ENCODE data around the gene KNTC1.

DNA sequence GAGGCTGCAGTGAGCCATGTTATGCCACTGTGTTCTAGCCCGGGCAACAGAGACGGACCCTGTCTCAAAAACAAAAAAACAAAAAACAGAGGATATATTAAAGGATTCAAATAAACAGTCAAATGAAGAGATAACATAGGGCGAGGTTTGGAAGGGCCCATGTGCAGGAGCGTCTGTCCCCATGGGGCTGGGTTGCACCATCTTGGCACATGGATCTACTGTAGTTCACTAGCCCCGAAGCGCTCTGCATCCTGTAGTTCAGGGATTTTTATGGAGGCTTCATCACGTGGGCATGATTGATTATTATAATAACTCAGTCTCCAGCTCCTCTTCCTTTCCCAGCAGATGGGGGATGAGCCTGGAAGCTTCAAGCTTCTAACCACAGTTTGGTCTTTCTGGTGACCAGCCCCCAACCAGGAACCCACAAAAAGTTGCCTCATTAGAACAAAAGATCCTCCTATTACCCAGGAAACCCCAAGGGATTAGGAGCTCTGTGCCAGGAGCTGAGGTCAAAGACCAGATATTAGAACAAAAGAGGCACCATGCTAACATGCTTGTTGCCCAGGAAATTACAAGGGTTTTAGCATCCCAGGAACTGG is 116.3 kb downstream of the KNTC1 start:
- no peak for TF ChIP-seq CTCF (IDR thresholded peaks at IDR 0.05; ENCODE audit: low read length)
- TF ChIP-seq EZH2 (IDR thresholded peaks at IDR 0.05; ENCODE audit: borderline replicate concordance, low read length) = no peak

Measured in OCI-LY1 (cell line).